IMR-90 (cell line): ENCODE measurements around the gene COL1A1. TPM values are rescaled to one million over a fixed set of nuclear protein-coding genes. Genes with fewer than 3 reads are reported as not detected.

Experiments
- ATAC-seq: fragments of 200-7000 bp; cut with Tn5 transposase; 2 replicates; pipeline ENCODE4 v1.9.1; 2020; ENCODE audit warnings: low read depth, mild to moderate bottlenecking, moderate library complexity
- BruUV-seq: library from RNA; stranded (reverse); fragments of 400-500 nt; replicated peaks from 2 replicates; lab custom pipeline; 2021; lab: Mats Ljungman, UMichigan
- CTCF ChIA-PET: fragments of 300-600 bp; formaldehyde crosslinking; extraction: SDS; loops from one replicate; lab custom pipeline; 2021; ENCODE audit warnings: antibody characterized with exemption; lab: Yijun Ruan, JAX
- POLR2A ChIA-PET: fragments of 300-600 bp; sonication (Branson Sonifier 250); formaldehyde crosslinking; loops from one replicate; lab custom pipeline; 2022; ENCODE audit warnings: antibody characterized with exemption; ENCODE audit not compliant: unreplicated experiment; lab: Charles Lee
- DNase-seq: peaks from one replicate; pipeline ENCODE4 v3.0.0; 2013
- H2AFZ ChIP-seq: replicated peaks from 2 replicates; pipeline ENCODE3; 2013; ENCODE audit warnings: low read length, mild to moderate bottlenecking; ENCODE audit not compliant: poor library complexity
- H2AK5ac ChIP-seq: 2 replicates; pipeline ENCODE4 v1.6.1; 2013; ENCODE audit warnings: low read depth, low read length, inconsistent platforms
- H2AK9ac ChIP-seq: replicated peaks from 2 replicates; pipeline ENCODE3; 2013; ENCODE audit warnings: mild to moderate bottlenecking, low read depth, low read length, moderate library complexity; ENCODE audit not compliant: poor library complexity
- H2BK120ac ChIP-seq: 2 replicates; pipeline ENCODE4 v1.6.1; 2013; ENCODE audit warnings: low read depth, low read length, inconsistent platforms
- H2BK15ac ChIP-seq: 3 replicates; pipeline ENCODE4 v1.6.1; 2013; ENCODE audit warnings: low read depth, low read length, inconsistent platforms
- H2BK20ac ChIP-seq: 2 replicates; pipeline ENCODE4 v1.6.1; 2013; ENCODE audit warnings: low read depth, mild to moderate bottlenecking, inconsistent platforms, low read length, moderate library complexity
- H2BK5ac ChIP-seq: 2 replicates; pipeline ENCODE4 v1.6.1; 2013; ENCODE audit warnings: mild to moderate bottlenecking, low read depth, low read length, inconsistent platforms; ENCODE audit not compliant: poor library complexity, severe bottlenecking
- H3K14ac ChIP-seq: replicated peaks from 2 replicates; pipeline ENCODE4 v1.6.1; 2013; ENCODE audit warnings: low read depth, low read length, inconsistent platforms
- H3K18ac ChIP-seq: 2 replicates; pipeline ENCODE4 v1.6.1; 2013; ENCODE audit warnings: low read depth, low read length, control low read depth
- H3K23ac ChIP-seq: 2 replicates; pipeline ENCODE4 v1.6.1; 2013; ENCODE audit warnings: low read depth, low read length, inconsistent platforms
- H3K27ac ChIP-seq: 2 replicates; pipeline ENCODE4 v1.5.1; 2013; ENCODE audit warnings: mild to moderate bottlenecking, control low read depth, low read length; ENCODE audit not compliant: insufficient read depth
- H3K27me3 ChIP-seq: 2 replicates; pipeline ENCODE4 v1.6.1; 2013; ENCODE audit warnings: low read length; ENCODE audit not compliant: control insufficient read depth, insufficient read depth
- H3K36me3 ChIP-seq: 2 replicates; pipeline ENCODE4 v1.6.1; 2013; ENCODE audit warnings: low read length, mixed read lengths; ENCODE audit not compliant: control insufficient read depth, insufficient read depth
- H3K4ac ChIP-seq: 2 replicates; pipeline ENCODE4 v1.6.1; 2013; ENCODE audit warnings: low read depth, low read length, inconsistent platforms
- H3K4me1 ChIP-seq: 2 replicates; pipeline ENCODE4 v1.6.1; 2013; ENCODE audit warnings: low read length, mixed read lengths; ENCODE audit not compliant: control insufficient read depth, insufficient read depth
- H3K4me2 ChIP-seq: 2 replicates; pipeline ENCODE4 v1.6.1; 2013; ENCODE audit warnings: low read depth, mild to moderate bottlenecking, control low read depth, low read length, moderate library complexity
- H3K4me3 ChIP-seq: 2 replicates; pipeline ENCODE4 v1.5.1; 2013; ENCODE audit warnings: low read depth, mild to moderate bottlenecking, control low read depth, low read length, moderate library complexity; ENCODE audit not compliant: insufficient read depth
- H3K56ac ChIP-seq: 2 replicates; pipeline ENCODE4 v1.6.1; 2013; ENCODE audit warnings: low read length, inconsistent platforms; ENCODE audit not compliant: insufficient read depth; ENCODE audit errors: extremely low read depth
- H3K79me1 ChIP-seq, 2 experiments: 2 replicates each; pipeline ENCODE4 v1.6.1; 2013; ENCODE audit warnings: low read length in 2 of 2, inconsistent platforms in 1 of 2, low read depth in 1 of 2
- H3K9ac ChIP-seq: 2 replicates; pipeline ENCODE4 v1.6.1; 2013; ENCODE audit warnings: low read depth, low read length, control low read depth
- H3K9me1 ChIP-seq: 2 replicates; pipeline ENCODE4 v1.6.1; 2013; ENCODE audit warnings: low read length, inconsistent platforms; ENCODE audit not compliant: insufficient read depth
- H3K9me3 ChIP-seq: 2 replicates; pipeline ENCODE4 v1.6.1; 2013; ENCODE audit warnings: low read length; ENCODE audit not compliant: control insufficient read depth, insufficient read depth
- H4K20me1 ChIP-seq: 2 replicates; pipeline ENCODE4 v1.6.1; 2013; ENCODE audit warnings: low read length, inconsistent platforms; ENCODE audit not compliant: insufficient read depth
- H4K5ac ChIP-seq: 2 replicates; pipeline ENCODE4 v1.6.1; 2013; ENCODE audit warnings: mild to moderate bottlenecking, low read depth, low read length, control low read depth
- H4K8ac ChIP-seq, 2 experiments: 2 replicates each; pipeline ENCODE4 v1.6.1; 2013; ENCODE audit warnings: low read depth in 2 of 2, low read length in 2 of 2, control low read depth in 1 of 2, inconsistent platforms in 1 of 2
- H4K91ac ChIP-seq: 2 replicates; pipeline ENCODE4 v1.6.1; 2013; ENCODE audit warnings: low read depth, low read length, inconsistent platforms; ENCODE audit not compliant: insufficient read depth
- BHLHE40 ChIP-seq: fragments of 150-350 bp; IDR thresholded peaks from 2 replicates; pipeline ENCODE4 v1.6.1; 2016; ENCODE audit warnings: mild to moderate bottlenecking, low read depth, low read length
- FOS ChIP-seq: fragments of 150-350 bp; IDR thresholded peaks from 2 replicates; pipeline ENCODE4 v1.6.1; 2016; ENCODE audit warnings: low read depth, low read length
- MAFK ChIP-seq: IDR thresholded peaks from 2 replicates; pipeline ENCODE4 v1.6.1; 2012; ENCODE audit warnings: low read depth, low read length, improper control_type of control experiment
- MAZ ChIP-seq: IDR thresholded peaks from 2 replicates; pipeline ENCODE4 v1.6.1; 2012; ENCODE audit warnings: low read depth, mild to moderate bottlenecking, low read length, improper control_type of control experiment, moderate library complexity, borderline replicate concordance
- MXI1 ChIP-seq: IDR thresholded peaks from 2 replicates; pipeline ENCODE4 v1.6.1; 2012; ENCODE audit warnings: low read depth, mild to moderate bottlenecking, low read length, moderate library complexity, borderline replicate concordance
- NFE2L2 ChIP-seq: fragments of 150-350 bp; IDR thresholded peaks from 2 replicates; pipeline ENCODE4 v1.6.1; 2016; ENCODE audit warnings: low read depth, mild to moderate bottlenecking, low read length
- RAD21 ChIP-seq: IDR thresholded peaks from 2 replicates; pipeline ENCODE4 v1.6.1; 2012; ENCODE audit warnings: low read length, improper control_type of control experiment
- RFX5 ChIP-seq: IDR thresholded peaks from 2 replicates; pipeline ENCODE4 v1.8.0; 2012; ENCODE audit warnings: low read depth, mild to moderate bottlenecking, low read length, moderate library complexity
- WGBS, 2 experiments: methylation state at CpG; one replicate each; pipeline versions ENCODE4 v1.1.5 to v1.1.7; 2013; ENCODE audit warnings: missing lambda C conversion rate in 2 of 2; ENCODE audit not compliant: insufficient read length in 1 of 2; ENCODE audit errors: extremely low coverage in 2 of 2; 5-methylcytosine and 5-hydroxymethylcytosine counted together
- dilution Hi-C: fragments of 300-500 bp; cut with HindIII; formaldehyde crosslinking; loops from one replicate; pipeline ENCODE4 v1.14.3; 2018; ENCODE audit warnings: low sequenced_read_pairs; ENCODE audit not compliant: unreplicated experiment
- in situ Hi-C: fragments of 300-500 bp; cut with MboI; formaldehyde crosslinking; loops from 3 replicates; pipeline ENCODE4 v1.14.3; 2019; ENCODE audit warnings: low sequenced_read_pairs, inconsistent platforms, mixed read lengths
- intact Hi-C: fragments of 100-400 bp; cut with micrococcal nuclease; formaldehyde crosslinking; loops from 2 replicates; pipeline ENCODE4 v1.10.0; 2022
- polyA plus RNA-seq, 3 experiments: library from polyadenylated mRNA; depleted of rRNA; stranded (reverse); fragments of >200 nt; gene quantifications; 2 replicates each; pipeline ENCODE4 v1.2.3, GENCODE V29; 2012; ENCODE audit warnings: low replicate concordance in 1 of 3
- total RNA-seq: library from RNA; depleted of rRNA; stranded (reverse); fragments of >200 nt; gene quantifications from 2 replicates; pipeline ENCODE4 v1.2.3, GENCODE V29; 2012

Gene COL1A1
- total and polyA plus RNA-seq, 2 of the 4 experiments (the other 2 are of a cell fraction): 2,180 to 4,350 TPM

DNA sequence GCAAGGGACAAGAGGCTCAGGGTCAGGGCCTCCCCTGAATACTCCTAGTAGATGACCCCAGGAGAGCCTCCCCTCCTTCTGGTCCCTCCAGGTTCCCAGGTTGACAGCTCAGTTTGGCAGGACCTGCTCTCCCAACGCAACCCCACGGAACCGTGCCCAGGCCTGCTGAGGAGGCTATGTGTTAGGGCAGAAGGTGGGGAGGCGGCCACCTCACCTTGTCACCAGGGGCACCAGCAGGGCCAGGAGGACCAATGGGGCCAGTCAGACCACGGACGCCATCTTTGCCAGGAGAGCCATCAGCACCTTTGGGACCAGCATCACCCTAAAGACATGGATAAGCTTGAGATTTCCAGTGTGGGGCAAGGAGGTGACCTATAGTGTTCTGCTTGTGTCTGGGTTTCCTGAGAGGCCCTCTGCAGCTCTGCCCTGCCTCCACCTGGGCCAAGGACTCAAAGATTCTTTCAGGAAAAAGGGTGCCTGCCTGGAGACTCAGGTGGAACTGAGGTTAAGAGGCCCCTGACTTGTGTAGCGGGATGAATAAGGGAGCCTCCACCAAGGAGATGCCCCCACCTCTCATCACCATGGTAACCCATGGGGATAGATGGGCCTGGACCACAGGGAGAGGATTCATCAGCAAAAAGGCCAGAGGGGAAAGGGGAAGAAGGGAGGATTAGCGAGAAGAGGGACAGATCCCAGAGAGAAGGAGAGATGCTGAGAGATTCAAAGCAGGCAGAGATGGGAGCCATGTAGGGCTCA, 10.7 kb downstream of the COL1A1 start (continued):
- TF ChIP-seq FOS (no peak), NFE2L2 (no peak)

GRCh38 chr17:50190293-50190602, 11.2 kb downstream of the COL1A1 start:
- Histone ChIP-seq H2AK9ac (peak overlapping the region; percentile 92), H2BK20ac (no peak overlapping the region), H3K14ac (peak overlapping the region; percentile 91), H2BK15ac (peak overlapping the region; percentile 16; the same call in 1 of the 3 replicates), H3K9ac (peak overlapping the region; percentile 58), H4K5ac (peak overlapping the region; percentile 83; the same call in 1 of the 2 replicates), H3K27ac (peak overlapping the region; percentile 99), H3K4me1 (peaks cover 32% of the 10 kb centered on the region), H3K4ac (peak overlapping the region; percentile 100), H4K91ac (peak overlapping the region; percentile 83), H3K23ac (peak overlapping the region; percentile 91), H3K18ac (peak overlapping the region; percentile 93), H2AK5ac (peak overlapping the region; percentile 93), H3K9me1 (no peaks in the 10 kb centered on the region; the same call in 1 of the 2 replicates), H2BK5ac (peak overlapping the region; percentile 99), H3K56ac (peak overlapping the region; percentile 88), H3K4me2 (no peak overlapping the region), H3K36me3 (peaks cover 99% of the 10 kb centered on the region), H3K4me3 (no peak overlapping the region), H3K79me1 (peaks cover 4 to 94% of the 10 kb centered on the region in 2 experiments; a peak in 3 of 4 replicates), H4K8ac (peak overlapping the region; percentile 65 to 86), H3K27me3 (no peaks in the 10 kb centered on the region), H2AFZ (peak overlapping the region; percentile 69), H4K20me1 (peaks cover 94% of the 10 kb centered on the region), H2BK120ac (peak overlapping the region; percentile 72), H3K9me3 (no peaks in the 10 kb centered on the region)
- no peak for ATAC-seq
- no TSS peak for BruUV-seq
- intact Hi-C loops: no loop called here
- in situ Hi-C loops: no loop called here
- CTCF ChIA-PET: no interaction called here
- TF ChIP-seq MAZ: no peak
- no peak for TF ChIP-seq NFE2L2
- no peak for TF ChIP-seq BHLHE40
- TF ChIP-seq RAD21: no peak
- no peak for TF ChIP-seq RFX5
- TF ChIP-seq FOS: no peak
- no peak for TF ChIP-seq MXI1
- no peak for TF ChIP-seq MAFK
- DNase-seq: no peak
- 95% methylated on average over 4 of the region's 8 CpGs; no CpG with 5 or more reads in 1 of the 2 experiments for WGBS, 2 experiments
- POLR2A ChIA-PET: interaction anchor here (0.5 to 3.6 kb wide), 4 partner anchors 9 to 81 kb away, joined by 3 to 17 read pairs (median 3); partner anchors contain the start of gene COL1A1
- dilution Hi-C loops: no loop called here
